K562 (cell line): ENCODE results near the gene FAM89B. TPM values are rescaled to one million over a fixed set of nuclear protein-coding genes. Genes with fewer than 3 reads are reported as not detected.

Experiments
- BDP1 ChIP-seq: IDR thresholded peaks from 3 replicates; pipeline ENCODE4 v1.6.1; 2011; ENCODE audit not compliant: insufficient read length, insufficient read depth
- BRD9 ChIP-seq: fragments of 450-650 bp; IDR thresholded peaks from 2 replicates; pipeline ENCODE4 v1.6.1; 2018; ENCODE audit warnings: low read depth; ENCODE audit not compliant: partially characterized antibody
- CCAR2 ChIP-seq: fragments of 200-400 bp; formaldehyde crosslinking; IDR thresholded peaks from 2 replicates; pipeline ENCODE4 v1.6.1; 2017; ENCODE audit warnings: mild to moderate bottlenecking, low read depth, low read length
- CREB5 ChIP-seq: fragments of 250-450 bp; sonication (Bioruptor Pico); IDR thresholded peaks from 2 replicates; pipeline ENCODE4 v1.5.0; 2020; ENCODE audit warnings: mild to moderate bottlenecking
- CTBP1 ChIP-seq: fragments of 450-650 bp; IDR thresholded peaks from 2 replicates; pipeline ENCODE4 v1.6.1; 2016; ENCODE audit warnings: borderline replicate concordance
- DACH1 ChIP-seq: fragments of 450-650 bp; IDR thresholded peaks from 2 replicates; pipeline ENCODE4 v1.6.1; 2018; ENCODE audit not compliant: partially characterized antibody
- EP400 ChIP-seq: fragments of 450-650 bp; IDR thresholded peaks from 2 replicates; pipeline ENCODE4 v1.6.1; 2017; ENCODE audit warnings: antibody characterized with exemption, mild to moderate bottlenecking, moderate library complexity
- ESRRB ChIP-seq: fragments of 250-450 bp; sonication (Bioruptor Pico); IDR thresholded peaks from 2 replicates; pipeline ENCODE4 v1.5.0; 2020; ENCODE audit warnings: mild to moderate bottlenecking, moderate library complexity, borderline replicate concordance
- FOXK2 ChIP-seq, 2 experiments: fragments of 450-650 bp; IDR thresholded peaks in 1 of 2; conservative IDR thresholded peaks in 1 of 2; 2 replicates each; pipeline ENCODE4 v1.6.1; 2016; ENCODE audit warnings: low read depth in 2 of 2, mild to moderate bottlenecking in 1 of 2
- HNRNPK ChIP-seq: fragments of 200-400 bp; formaldehyde crosslinking; IDR thresholded peaks from one replicate; pipeline ENCODE4 v1.6.1; 2018; ENCODE audit warnings: mild to moderate bottlenecking, low read depth, low read length; ENCODE audit not compliant: poor library complexity, severe bottlenecking
- NFIX ChIP-seq: fragments of 250-450 bp; sonication (Bioruptor Pico); IDR thresholded peaks from 2 replicates; pipeline ENCODE4 v1.4.0; 2020; ENCODE audit warnings: low read depth, mild to moderate bottlenecking, moderate library complexity
- POU5F1 ChIP-seq: fragments of 150-350 bp; IDR thresholded peaks from 2 replicates; pipeline ENCODE4 v1.6.1; 2014; ENCODE audit warnings: borderline replicate concordance, low read length, low read depth, mild to moderate bottlenecking; ENCODE audit not compliant: partially characterized antibody
- RNF2 ChIP-seq: sonication (generic); IDR thresholded peaks from 2 replicates; pipeline ENCODE4 v1.6.1; 2016
- SNIP1 ChIP-seq: fragments of 450-650 bp; IDR thresholded peaks from 2 replicates; pipeline ENCODE4 v1.7.1; 2017; ENCODE audit warnings: low read depth, mild to moderate bottlenecking
- SRF ChIP-seq, 2 experiments: fragments of 250-450, 450-650 bp in 1 of 2; sonication (Bioruptor Pico) in 1 of 2; sonication (generic) in 1 of 2; formaldehyde crosslinking; IDR thresholded peaks; 2 replicates each; pipeline versions ENCODE4 v1.5.0 to v1.5.1; 2020 to 2022; ENCODE audit warnings: mild to moderate bottlenecking in 1 of 2, missing genetic modification reagents in 1 of 2
- TBL1XR1 ChIP-seq, 2 experiments: IDR thresholded peaks; 2 replicates each; pipeline ENCODE4 v1.6.1; 2012; ENCODE audit warnings: improper control_type of control experiment in 2 of 2, low read length in 2 of 2, mild to moderate bottlenecking in 1 of 2
- TFAP4 ChIP-seq: sonication (generic); formaldehyde crosslinking; IDR thresholded peaks from 2 replicates; pipeline ENCODE4 v1.8.0; 2022; ENCODE audit warnings: missing genetic modification reagents, mild to moderate bottlenecking, moderate library complexity, borderline replicate concordance
- YY1 ChIP-seq, 3 experiments: IDR thresholded peaks; 2 replicates each; pipeline ENCODE4 v1.6.1; 2011; ENCODE audit warnings: low read length in 2 of 3, mild to moderate bottlenecking in 2 of 3, moderate library complexity in 2 of 3, borderline replicate concordance in 1 of 3, control low read depth in 1 of 3, low read depth in 1 of 3; ENCODE audit not compliant: insufficient read depth in 3 of 3, insufficient replicate concordance in 2 of 3, control insufficient read depth in 1 of 3, insufficient read length in 1 of 3; ENCODE audit errors: extremely low read depth in 1 of 3
- ZBTB8A ChIP-seq: fragments of 450-650 bp; IDR thresholded peaks from 2 replicates; pipeline ENCODE4 v1.6.1; 2018; ENCODE audit warnings: mild to moderate bottlenecking, moderate library complexity; ENCODE audit not compliant: partially characterized antibody
- ZNF184 ChIP-seq: sonication (generic); formaldehyde crosslinking; IDR thresholded peaks from 2 replicates; pipeline ENCODE4 v1.5.0; 2020; ENCODE audit warnings: missing genetic modification reagents
- polyA plus RNA-seq, 8 experiments: library from polyadenylated mRNA; depleted of rRNA in 4 of 8; stranded (reverse) in 5 of 8; unstranded in 3 of 8; fragments of >200 nt; fragmentation: Nextera tagmentation in 2 of 8; fragmentation: Illumina TruSeq in 1 of 8; extraction: Ambion mirVana in 2 of 8; extraction: Trizol in 1 of 8; gene quantifications; 2 replicates each; pipeline versions ENCODE4 v1.2.1 to v1.2.3, GENCODE V29; 2011 to 2014; ENCODE audit warnings: inconsistent platforms in 1 of 8, missing spikeins in 1 of 8
- total RNA-seq, 7 experiments: library from RNA; depleted of rRNA in 6 of 7; stranded (reverse); fragments of >200 nt in 6 of 7; fragmentation: Illumina TruSeq in 2 of 7; extraction: Trizol in 2 of 7; gene quantifications; 2 replicates each; pipeline versions ENCODE4 v1.2.1 to v1.2.3, GENCODE V29; 2011 to 2021; ENCODE audit warnings: low replicate concordance in 1 of 7
- TF ChIP-seq, protein P1 (sequence below), 3 experiments: fragments of 200-800 bp in 1 of 3; sonication (Bioruptor generic) in 1 of 3; sonication (generic) in 1 of 3; formaldehyde crosslinking in 1 of 3; IDR thresholded peaks; 2 replicates each; pipeline versions ENCODE4 v1.6.1 to v1.8.0; 2016 to 2022; ENCODE audit warnings: mild to moderate bottlenecking in 2 of 3, missing compliant biosample characterization in 2 of 3, missing genetic modification characterization in 2 of 3, missing genetic modification reagents in 1 of 3

FAM89B gene
- total and polyA plus RNA-seq, 9 of the 15 experiments (the other 6 are each of a cell fraction or from before 2014, with no cell fraction given) = 0.32 to 27.6 (median 11.9) TPM

- no peak for TF ChIP-seq EP400
- no peak for TF ChIP-seq SNIP1
- TF ChIP-seq DACH1 = no peak
- peak; percentile 41 for TF ChIP-seq TFAP4 (CRISPR knock-in tag)
- no peak for TF ChIP-seq ZNF184
- TF ChIP-seq CREB5 = no peak
- TF ChIP-seq, protein P1, sequence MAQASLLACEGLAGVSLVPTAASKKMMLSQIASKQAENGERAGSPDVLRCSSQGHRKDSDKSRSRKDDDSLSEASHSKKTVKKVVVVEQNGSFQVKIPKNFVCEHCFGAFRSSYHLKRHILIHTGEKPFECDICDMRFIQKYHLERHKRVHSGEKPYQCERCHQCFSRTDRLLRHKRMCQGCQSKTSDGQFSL (CRISPR knock-in tag; IDR thresholded peaks at IDR 0.05) = no peak
- TF ChIP-seq, protein P1 (tag; IDR thresholded peaks at IDR 0.05) = no peak
- no peak for TF ChIP-seq BDP1
- TF ChIP-seq RNF2 = no peak
- no peak for TF ChIP-seq ESRRB (CRISPR knock-in tag)
- no peak for TF ChIP-seq CCAR2
- TF ChIP-seq SRF (CRISPR knock-in tag; IDR thresholded peaks at IDR 0.05) = peak in 1 of 2 experiments; percentile 29; a peak in 1 of 4 replicates
- TF ChIP-seq HNRNPK = no peak
- no peak for TF ChIP-seq FOXK2 (conservative IDR thresholded peaks at IDR 0.05 in 1 of 2, IDR thresholded peaks at IDR 0.05 in 1 of 2; ENCODE audit: low read depth in 2 of 2)
- TF ChIP-seq YY1 (IDR thresholded peaks at IDR 0.05; ENCODE audit: borderline replicate concordance in 1 of 3, control insufficient read depth in 1 of 3, extremely low read depth in 1 of 3, insufficient read depth in 3 of 3, insufficient read length in 1 of 3, insufficient replicate concordance in 2 of 3, low read depth in 1 of 3, low read length in 2 of 3) = no peak
- no peak for TF ChIP-seq NFIX (CRISPR knock-in tag)
- no peak for TF ChIP-seq ZBTB8A
- TF ChIP-seq TBL1XR1 (IDR thresholded peaks at IDR 0.05; ENCODE audit: low read length in 2 of 2) = no peak
- TF ChIP-seq BRD9 = no peak
- peak; percentile 52; the same call in 1 of the 2 replicates for TF ChIP-seq CTBP1
- no peak for TF ChIP-seq POU5F1
Measured at GRCh38 chr11:65546217-65546958, 25.9 kb upstream of the FAM89B start (continued).
